Adrenal gland (tissue), 12 donors: ENCODE results near the gene DNAH8. TPM values are rescaled to one million over a fixed set of nuclear protein-coding genes. Genes with fewer than 3 reads are reported as not detected.

Source experiments
- DNase-seq, 7 donors: peaks; one replicate each; pipeline ENCODE4 v3.0.0-alpha.2; 2019 to 2020
- H3K27ac ChIP-seq, 5 donors: fragments of 200-600 bp; sonication (generic) in 4 of 5; 1 replicate in 3 of 5; 2 replicates in 2 of 5; pipeline versions ENCODE4 v1.5.1 to v1.8.0; 2016 to 2020; ENCODE audit warnings: mild to moderate bottlenecking in 1 of 5
- H3K27me3 ChIP-seq: fragments of 200-600 bp; 2 replicates; pipeline ENCODE4 v1.8.0; 2021
- H3K36me3 ChIP-seq, 2 donors: fragments of 200-600 bp; replicated peaks in 1 of 2; 1 replicate in 1 of 2; 2 replicates in 1 of 2; pipeline versions ENCODE4 v1.5.1 to v1.8.0; 2018 to 2022
- H3K4me1 ChIP-seq, 2 donors: fragments of 200-600 bp; replicated peaks in 1 of 2; 1 replicate in 1 of 2; 2 replicates in 1 of 2; pipeline versions ENCODE4 v1.5.1 to v1.8.0; 2018 to 2021
- H3K4me3 ChIP-seq, 4 donors: fragments of 200-600 bp; sonication (generic) in 3 of 4; one replicate each; pipeline ENCODE4 v1.5.1; 2016 to 2018
- H3K9me3 ChIP-seq, 3 donors: fragments of 200-600 bp; sonication (generic) in 1 of 3; replicated peaks in 1 of 3; 1 replicate in 2 of 3; 2 replicates in 1 of 3; pipeline versions ENCODE4 v1.5.1 to v1.8.0; 2016 to 2021
- POLR2A ChIP-seq, 2 donors: fragments of 450-650 bp; IDR thresholded peaks; one replicate each; pipeline ENCODE4 v1.6.1; 2017; ENCODE audit warnings: antibody characterized with exemption in 2 of 2, mild to moderate bottlenecking in 2 of 2, moderate library complexity in 1 of 2
- WGBS, 4 donors: extraction: QIAGEN DNeasy Blood & Tissue Kit in 2 of 4; methylation state at CpG; one replicate each; pipeline versions ENCODE4 v1.1.5 to v1.1.7; 2013 to 2017; 5-methylcytosine and 5-hydroxymethylcytosine counted together
- intact Hi-C, 2 donors: fragments of 100-400 bp; cut with DNase I; formaldehyde crosslinking; loops; one replicate each; pipeline versions ENCODE4 v1.14.1 to v1.15.0; 2022 to 2023
- polyA plus RNA-seq, 3 donors: library from polyadenylated mRNA; stranded (reverse); fragments of 200-250 nt in 2 of 3; fragments of 350-450 nt in 1 of 3; fragmentation: Illumina TruSeq in 1 of 3; extraction: RNeasy Lipid Tissue Mini Kit (QIAGEN cat#74804) in 1 of 3; gene quantifications; one replicate each; pipeline ENCODE4 v1.2.3, GENCODE V29; 2013 to 2014
- total RNA-seq, 9 donors: library from RNA; depleted of rRNA in 4 of 9; stranded (reverse); fragments of >200 nt in 4 of 9; fragments of 120-200 nt in 1 of 9; fragmentation: NEBNext Ultra II Directional in 1 of 9; extraction: Animal tissue kit (Norgen Biotek cat#: 25700) in 1 of 9; gene quantifications; one replicate each; pipeline versions ENCODE4 v1.1.0 to v1.2.4, GENCODE V29; 2013 to 2023
- TF ChIP-seq, protein P1 (sequence below), 6 experiments: fragments of 450-650 bp in 4 of 6; fragments of 200-600 bp in 2 of 6; sonication (generic) in 1 of 6; IDR thresholded peaks; 1 replicate in 5 of 6; 2 replicates in 1 of 6; pipeline versions ENCODE4 v1.5.1 to v1.8.0; 2016 to 2021; ENCODE audit warnings: antibody characterized with exemption in 6 of 6, mild to moderate bottlenecking in 2 of 6, moderate library complexity in 1 of 6
- donor health status: healthy with polysubstance abuse.
- donor health status: Bipolar disorder and iron deficiency.
- donor health status: DM: yes; HTN: yes; CAD: no.
- donor health status: DM: no; HTN: no; CAD: no.
- donor health status: DM: no; HTN: no; CAD: no.
- donor health status: DM: yes; HTN: yes; CAD: no.

The DNAH8 gene
- total and polyA plus RNA-seq, 12 donors: under 0.01 to 0.02 TPM; not detected in 10

- 53 to 66% (median 61%) methylated on average over 3 of the region's 3 CpGs for WGBS, 4 donors
- DNase-seq: no peak
- Histone ChIP-seq H3K36me3 (no peaks in the 10 kb centered on the region), H3K9me3 (no peaks in the 10 kb centered on the region), H3K27ac (no peak overlapping the region), H3K4me3 (no peak overlapping the region), H3K4me1 (no peaks in the 10 kb centered on the region), H3K27me3 (peaks cover 7% of the 10 kb centered on the region)
- intact Hi-C loops: no loop called here
- TF ChIP-seq POLR2A (IDR thresholded peaks at IDR 0.05): no peak
- TF ChIP-seq, protein P1, sequence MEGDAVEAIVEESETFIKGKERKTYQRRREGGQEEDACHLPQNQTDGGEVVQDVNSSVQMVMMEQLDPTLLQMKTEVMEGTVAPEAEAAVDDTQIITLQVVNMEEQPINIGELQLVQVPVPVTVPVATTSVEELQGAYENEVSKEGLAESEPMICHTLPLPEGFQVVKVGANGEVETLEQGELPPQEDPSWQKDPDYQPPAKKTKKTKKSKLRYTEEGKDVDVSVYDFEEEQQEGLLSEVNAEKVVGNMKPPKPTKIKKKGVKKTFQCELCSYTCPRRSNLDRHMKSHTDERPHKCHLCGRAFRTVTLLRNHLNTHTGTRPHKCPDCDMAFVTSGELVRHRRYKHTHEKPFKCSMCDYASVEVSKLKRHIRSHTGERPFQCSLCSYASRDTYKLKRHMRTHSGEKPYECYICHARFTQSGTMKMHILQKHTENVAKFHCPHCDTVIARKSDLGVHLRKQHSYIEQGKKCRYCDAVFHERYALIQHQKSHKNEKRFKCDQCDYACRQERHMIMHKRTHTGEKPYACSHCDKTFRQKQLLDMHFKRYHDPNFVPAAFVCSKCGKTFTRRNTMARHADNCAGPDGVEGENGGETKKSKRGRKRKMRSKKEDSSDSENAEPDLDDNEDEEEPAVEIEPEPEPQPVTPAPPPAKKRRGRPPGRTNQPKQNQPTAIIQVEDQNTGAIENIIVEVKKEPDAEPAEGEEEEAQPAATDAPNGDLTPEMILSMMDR (IDR thresholded peaks at IDR 0.05): no peak
Measured at GRCh38 chr6:38722038-38722437, 6.9 kb downstream of the DNAH8 start.

GRCh38 chr6:38722727-38723334 lies 7.7 kb downstream of the DNAH8 start:
- Histone ChIP-seq H3K9me3 (no peaks in the 10 kb centered on the region), H3K36me3 (no peaks in the 10 kb centered on the region), H3K27ac (no peak overlapping the region), H3K27me3 (peaks cover 3% of the 10 kb centered on the region), H3K4me3 (no peak overlapping the region), H3K4me1 (no peaks in the 10 kb centered on the region)
- intact Hi-C loops: no loop called here
- DNase-seq: no peak
- 89 to 92% (median 90%) methylated on average over 23 to 26 of the region's 26 CpGs for WGBS, 4 donors
- TF ChIP-seq, protein P1 (IDR thresholded peaks at IDR 0.05): no peak
- no peak for TF ChIP-seq POLR2A (IDR thresholded peaks at IDR 0.05)

- no peak overlapping the region for H3K27ac ChIP-seq
- H3K36me3 ChIP-seq: no peaks in the 10 kb centered on the region
- intact Hi-C loops: no loop called here
- DNase-seq: no peak
- no peaks in the 10 kb centered on the region for H3K27me3 ChIP-seq
- 85 to 93% (median 88%) methylated on average over 5 of the region's 5 CpGs for WGBS, 4 donors
- TF ChIP-seq POLR2A (IDR thresholded peaks at IDR 0.05): no peak
- TF ChIP-seq, protein P1 (IDR thresholded peaks at IDR 0.05): no peak
- no peaks in the 10 kb centered on the region for H3K4me1 ChIP-seq
- no peaks in the 10 kb centered on the region for H3K9me3 ChIP-seq
- no peak overlapping the region for H3K4me3 ChIP-seq
Measured at GRCh38 chr6:38723783-38724182, 8.7 kb downstream of the DNAH8 start.

DNA sequence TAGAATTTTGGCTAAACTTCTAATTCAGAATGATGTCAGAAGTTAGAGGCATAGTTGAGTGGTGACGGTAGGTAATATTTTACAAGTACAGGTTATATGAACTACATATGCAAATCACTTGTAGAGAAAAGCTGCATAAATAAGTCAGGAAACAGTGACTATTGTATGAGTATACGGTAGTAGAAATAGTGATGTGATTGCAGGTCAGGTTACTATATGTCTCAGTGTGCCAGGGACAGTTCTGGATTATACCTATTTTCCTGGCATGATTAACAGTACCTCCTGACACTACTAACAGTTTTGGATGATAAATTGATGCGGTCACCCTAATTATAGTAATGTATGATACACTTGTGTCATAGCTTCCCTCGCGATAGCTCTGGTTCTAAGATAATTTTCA lies 9.2 kb downstream of the DNAH8 start:
- H3K4me3 ChIP-seq: no peak overlapping the region
- no peaks in the 10 kb centered on the region for H3K36me3 ChIP-seq
- H3K27me3 ChIP-seq: no peaks in the 10 kb centered on the region
- no peaks in the 10 kb centered on the region for H3K4me1 ChIP-seq
- intact Hi-C loops: no loop called here
- no peaks in the 10 kb centered on the region for H3K9me3 ChIP-seq
- TF ChIP-seq POLR2A (IDR thresholded peaks at IDR 0.05): no peak
- TF ChIP-seq, protein P1 (IDR thresholded peaks at IDR 0.05): no peak
- 67 to 82% (median 71%) methylated on average over 5 of the region's 5 CpGs for WGBS, 4 donors
- no peak overlapping the region for H3K27ac ChIP-seq
- DNase-seq: no peak
